H1 (cell line): Measurements from ENCODE around the gene COPS9. TPM values are rescaled to one million over a fixed set of nuclear protein-coding genes. Genes with fewer than 3 reads are reported as not detected.
A peak's percentile ranks its signal among the peaks of the same experiment; 100 is the strongest.

Source experiments
- CTCF ChIA-PET: fragments of 300-600 bp; sonication (Branson Sonifier 250); formaldehyde crosslinking; loops from one replicate; lab custom pipeline; 2021; ENCODE audit not compliant: partially characterized antibody; lab: Charles Lee
- POLR2A ChIA-PET: fragments of 300-600 bp; sonication (Branson Sonifier 250); formaldehyde crosslinking; loops from one replicate; lab custom pipeline; 2021; ENCODE audit warnings: inconsistent platforms; ENCODE audit not compliant: partially characterized antibody; lab: Charles Lee
- DNase-seq, 2 experiments: peaks; one replicate each; pipeline versions ENCODE4 v3.0.0 to v3.0.0-alpha.2; 2010 to 2022; ENCODE audit warnings: low spot score in 2 of 2, low read depth in 1 of 2, mixed read lengths in 1 of 2
- FAIRE-seq: peaks from 2 replicates; lab custom pipeline; 2011; peaks lifted over from hg19 to GRCh38; lab: Jason Lieb, UNC
- H2AFZ ChIP-seq: 2 replicates; pipeline ENCODE4 v1.8.1; 2012; ENCODE audit warnings: low read length, inconsistent platforms
- H2AK5ac ChIP-seq: 2 replicates; pipeline ENCODE4 v1.6.1; 2013; ENCODE audit warnings: low read depth, low read length
- H2BK120ac ChIP-seq: replicated peaks from 2 replicates; pipeline ENCODE3; 2013; ENCODE audit warnings: low read depth, low read length, inconsistent platforms
- H2BK12ac ChIP-seq: 2 replicates; pipeline ENCODE4 v1.6.1; 2013; ENCODE audit warnings: low read depth, low read length
- H2BK15ac ChIP-seq: 2 replicates; pipeline ENCODE4 v1.6.1; 2013; ENCODE audit warnings: low read length
- H2BK20ac ChIP-seq: 2 replicates; pipeline ENCODE4 v1.6.1; 2013; ENCODE audit warnings: low read length
- H2BK5ac ChIP-seq: 2 replicates; pipeline ENCODE4 v1.6.1; 2013; ENCODE audit warnings: low read depth, low read length
- H3K14ac ChIP-seq: 2 replicates; pipeline ENCODE4 v1.6.1; 2013; ENCODE audit warnings: inconsistent platforms; ENCODE audit not compliant: insufficient read length
- H3K18ac ChIP-seq: 2 replicates; pipeline ENCODE4 v1.6.1; 2013; ENCODE audit warnings: low read length; ENCODE audit errors: extremely low read depth
- H3K23ac ChIP-seq: 2 replicates; pipeline ENCODE4 v1.6.1; 2013; ENCODE audit warnings: inconsistent platforms; ENCODE audit not compliant: insufficient read length
- H3K23me2 ChIP-seq: 2 replicates; pipeline ENCODE4 v1.6.1; 2013; ENCODE audit warnings: low read depth, low read length
- H3K27ac ChIP-seq: 2 replicates; pipeline ENCODE4 v1.6.1; 2011; ENCODE audit warnings: low read depth, low read length, inconsistent platforms
- H3K27me3 ChIP-seq, 4 experiments: replicated peaks in 1 of 4; 1 replicate in 1 of 4; 2 replicates in 3 of 4; pipeline versions ENCODE4 v1.6.1 to v1.8.1; 2011 to 2013; ENCODE audit warnings: low read length in 3 of 4, mild to moderate bottlenecking in 3 of 4, inconsistent platforms in 2 of 4, mixed read lengths in 2 of 4, moderate library complexity in 1 of 4; ENCODE audit not compliant: control insufficient read depth in 3 of 4, insufficient read depth in 3 of 4; ENCODE audit errors: extremely low read depth in 1 of 4
- H3K36me3 ChIP-seq, 4 experiments: 2 replicates each; pipeline versions ENCODE4 v1.6.1 to v1.8.1; 2011 to 2013; ENCODE audit warnings: mild to moderate bottlenecking in 4 of 4, low read length in 3 of 4, moderate library complexity in 2 of 4, control low read depth in 1 of 4, inconsistent platforms in 1 of 4; ENCODE audit not compliant: insufficient read depth in 4 of 4, control insufficient read depth in 2 of 4
- H3K4ac ChIP-seq: replicated peaks from 2 replicates; pipeline ENCODE3; 2013; ENCODE audit warnings: low read length, low read depth, mixed read lengths, inconsistent platforms; ENCODE audit not compliant: insufficient read length
- H3K4me1 ChIP-seq, 4 experiments: replicated peaks in 1 of 4; 1 replicate in 1 of 4; 2 replicates in 3 of 4; pipeline versions ENCODE4 v1.6.1 to v1.8.1; 2011 to 2013; ENCODE audit warnings: low read length in 3 of 4, inconsistent platforms in 2 of 4, mixed read lengths in 1 of 4; ENCODE audit not compliant: insufficient read depth in 4 of 4, control insufficient read depth in 3 of 4
- H3K4me2 ChIP-seq, 2 experiments: 2 replicates each; pipeline versions ENCODE4 v1.6.1 to v1.8.1; 2011 to 2013; ENCODE audit warnings: low read depth in 2 of 2, low read length in 2 of 2, control low read depth in 1 of 2, inconsistent platforms in 1 of 2, mild to moderate bottlenecking in 1 of 2; ENCODE audit not compliant: insufficient read depth in 1 of 2
- H3K4me3 ChIP-seq, 4 experiments: fragments of 200-600, 300-600 bp in 1 of 4; sonication (generic), shearing (Covaris generic), sonication (Bioruptor Twin) in 1 of 4; 2 replicates each; pipeline versions ENCODE4 v1.5.1 to v1.8.1; 2011 to 2016; ENCODE audit warnings: low read length in 4 of 4, low read depth in 3 of 4, control low read depth in 2 of 4, inconsistent platforms in 2 of 4, mild to moderate bottlenecking in 2 of 4, mixed read lengths in 1 of 4, moderate library complexity in 1 of 4; ENCODE audit not compliant: insufficient read depth in 2 of 4; ENCODE audit errors: extremely low read depth in 1 of 4
- H3K56ac ChIP-seq: replicated peaks from 2 replicates; pipeline ENCODE3; 2013; ENCODE audit warnings: low read depth, mild to moderate bottlenecking, mixed read lengths, low read length, inconsistent platforms; ENCODE audit not compliant: insufficient read length
- H3K79me1 ChIP-seq: 2 replicates; pipeline ENCODE4 v1.6.1; 2013; ENCODE audit warnings: low read depth, low read length, control low read depth
- H3K79me2 ChIP-seq, 2 experiments: 2 replicates each; pipeline versions ENCODE4 v1.6.1 to v1.8.1; 2012 to 2013; ENCODE audit warnings: low read length in 2 of 2, mild to moderate bottlenecking in 2 of 2, inconsistent platforms in 1 of 2; ENCODE audit not compliant: insufficient read depth in 2 of 2, control insufficient read depth in 1 of 2
- H3K9ac ChIP-seq, 4 experiments: replicated peaks in 1 of 4; 1 replicate in 1 of 4; 2 replicates in 3 of 4; pipeline versions ENCODE4 v1.6.1 to v1.8.1; 2011 to 2013; ENCODE audit warnings: low read depth in 3 of 4, low read length in 3 of 4, control low read depth in 2 of 4, mild to moderate bottlenecking in 2 of 4, moderate library complexity in 2 of 4, inconsistent platforms in 1 of 4; ENCODE audit errors: extremely low read depth in 1 of 4
- H3K9me3 ChIP-seq, 2 experiments: 2 replicates each; pipeline versions ENCODE4 v1.6.1 to v1.8.1; 2012 to 2013; ENCODE audit warnings: mild to moderate bottlenecking in 2 of 2, moderate library complexity in 2 of 2, control low read depth in 1 of 2, inconsistent platforms in 1 of 2, low read depth in 1 of 2, low read length in 1 of 2, mixed read lengths in 1 of 2; ENCODE audit not compliant: insufficient read depth in 2 of 2
- H4K20me1 ChIP-seq, 2 experiments: replicated peaks in 1 of 2; 2 replicates each; pipeline versions ENCODE3 to v1.8.1; 2011 to 2013; ENCODE audit warnings: inconsistent platforms in 2 of 2, low read length in 2 of 2, mild to moderate bottlenecking in 1 of 2; ENCODE audit not compliant: insufficient read depth in 2 of 2, control insufficient read depth in 1 of 2
- H4K5ac ChIP-seq: 2 replicates; pipeline ENCODE4 v1.6.1; 2013; ENCODE audit warnings: low read length, low read depth, mixed read lengths, inconsistent platforms; ENCODE audit not compliant: insufficient read length
- H4K8ac ChIP-seq: 2 replicates; pipeline ENCODE4 v1.8.0; 2013; ENCODE audit warnings: mild to moderate bottlenecking, moderate library complexity, low read length, inconsistent platforms; ENCODE audit not compliant: insufficient read depth; ENCODE audit errors: extremely low read depth
- H4K91ac ChIP-seq: replicated peaks from 2 replicates; pipeline ENCODE3; 2013; ENCODE audit warnings: low read length, mixed read lengths, inconsistent platforms; ENCODE audit not compliant: insufficient read length
- HDAC2 ChIP-seq, 2 experiments: fragments of 300-600 bp in 1 of 2; sonication (generic) in 1 of 2; IDR thresholded peaks; 2 replicates each; pipeline ENCODE4 v1.6.1; 2011 to 2012; ENCODE audit warnings: low read depth in 2 of 2, low read length in 2 of 2, mild to moderate bottlenecking in 2 of 2, moderate library complexity in 2 of 2, borderline replicate concordance in 1 of 2, inconsistent platforms in 1 of 2
- WGBS, 2 experiments: shearing (Covaris generic) in 1 of 2; methylation state at CpG; one replicate each; pipeline versions ENCODE4 v1.1.6 to v1.1.7; 2013 to 2015; ENCODE audit warnings: low lambda C conversion rate in 2 of 2, mixed read lengths in 2 of 2, inconsistent platforms in 1 of 2, low coverage in 1 of 2, missing lambda C conversion rate in 1 of 2; ENCODE audit not compliant: insufficient replicate concordance in 2 of 2, insufficient coverage in 1 of 2, insufficient read length in 1 of 2; ENCODE audit errors: extremely low coverage in 1 of 2, missing lambda C conversion rate in 1 of 2; 5-methylcytosine and 5-hydroxymethylcytosine counted together
- polyA plus RNA-seq, 7 experiments: library from polyadenylated mRNA; depleted of rRNA in 3 of 7; stranded (reverse) in 5 of 7; unstranded in 2 of 7; fragments of >200 nt in 5 of 7; fragments of 200-250 nt in 2 of 7; gene quantifications; 1 replicate in 5 of 7; 2 replicates in 1 of 7; 4 replicates in 1 of 7; pipeline versions ENCODE4 v1.2.1 to v1.2.3, GENCODE V29; 2011 to 2013; ENCODE audit warnings: missing spikeins in 2 of 7, mixed read lengths in 2 of 7
- total RNA-seq: library from RNA; stranded (reverse); fragmentation: NEBNext Ultra II Directional; extraction: Animal tissue kit (Norgen Biotek cat#: 25700); gene quantifications from 2 replicates; pipeline ENCODE4 v1.2.1, GENCODE V29; 2021

The COPS9 gene
- total and polyA plus RNA-seq, 2 of the 8 experiments (the other 6 are each of a cell fraction or from before 2014, with no cell fraction given) = 154 to 234 TPM

- Histone ChIP-seq H2BK5ac (no peak overlapping the region), H3K4ac (no peak overlapping the region), H4K5ac (no peak overlapping the region), H3K14ac (no peak overlapping the region), H3K27me3 (no peaks in the 10 kb centered on the region; a peak in 1 of 7 replicates), H4K8ac (peak overlapping the region; percentile 84; the same call in 1 of the 2 replicates), H3K4me2 (no peak overlapping the region), H2BK15ac (no peak overlapping the region), H3K36me3 (no peaks in the 10 kb centered on the region), H3K9me3 (peaks cover 5 to 8% of the 10 kb centered on the region in 2 experiments; a peak in 2 of 4 replicates), H4K20me1 (no peaks in the 10 kb centered on the region), H3K27ac (no peak overlapping the region), H4K91ac (no peak overlapping the region), H3K23me2 (no peaks in the 10 kb centered on the region), H2BK20ac (no peak overlapping the region), H2BK120ac (no peak overlapping the region), H3K4me3 (no peak overlapping the region), H3K79me1 (no peaks in the 10 kb centered on the region), H2AFZ (peak overlapping the region; percentile 36; the same call in 1 of the 2 replicates), H3K79me2 (no peaks in the 10 kb centered on the region), H2BK12ac (no peak overlapping the region; the same call in 1 of the 2 replicates), H3K18ac (no peak overlapping the region), H3K23ac (no peak overlapping the region), H3K4me1 (no peaks in the 10 kb centered on the region), H2AK5ac (no peak overlapping the region), H3K56ac (no peak overlapping the region), H3K9ac (no peak overlapping the region; a peak in 1 of 7 replicates)
- FAIRE-seq (no peak), DNase-seq (no peak)
- POLR2A ChIA-PET = no interaction called here
- CTCF ChIA-PET = no interaction called here
- 83% methylated on average over 5 of the region's 5 CpGs; no CpG with 5 or more reads in 1 of the 2 experiments for WGBS, 2 experiments
- TF ChIP-seq HDAC2 (IDR thresholded peaks at IDR 0.05; ENCODE audit: borderline replicate concordance in 1 of 2, low read depth in 2 of 2, low read length in 2 of 2) = no peak
Measured at GRCh38 chr2:240089306-240089705, 46.8 kb downstream of the COPS9 start.
